ENCODE results near the gene CAMKMT.

The CAMKMT gene

DNA sequence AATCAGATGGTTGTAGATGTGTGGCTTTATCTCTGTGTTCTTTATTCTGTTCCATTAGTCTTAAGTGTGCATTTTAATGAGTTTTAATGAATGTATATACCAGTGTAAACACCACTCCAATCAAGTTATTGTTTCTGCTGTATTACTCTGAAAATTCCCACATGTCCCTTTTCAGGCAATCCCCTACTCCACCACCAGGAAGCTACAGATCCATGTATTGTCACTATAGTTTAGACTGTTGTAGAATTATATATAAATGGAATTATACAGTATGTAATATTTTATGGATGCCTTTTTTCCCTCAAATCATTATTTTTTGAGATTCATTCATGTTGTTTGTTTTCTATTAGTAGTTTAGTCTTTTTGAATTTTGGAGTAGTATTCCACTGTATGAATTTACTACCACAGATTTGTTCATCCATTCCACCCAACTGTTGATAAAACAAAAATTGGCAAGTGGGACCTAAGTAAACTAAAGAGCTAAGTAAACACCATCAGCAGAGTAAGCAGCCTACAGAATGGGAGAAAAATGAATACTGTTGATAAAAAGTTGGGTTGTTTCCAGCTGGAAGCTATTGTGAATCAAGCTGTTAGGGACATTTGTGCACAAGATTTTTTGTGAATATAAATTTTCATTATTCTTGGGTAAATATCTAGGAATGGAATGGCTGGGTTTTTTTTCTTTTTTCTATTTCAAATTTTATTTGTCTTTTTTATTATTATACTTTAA, 262.0 kb downstream of the CAMKMT start:
- Histone ChIP-seq H3K4me3 (ENCODE audit: insufficient read length, low read depth) (no peak overlapping the region), H3K4me1 (ENCODE audit: insufficient read depth, insufficient read length) (no peaks in the 10 kb centered on the region), H3K9ac (ENCODE audit: insufficient read length, low read depth) (no peak overlapping the region), H3K9me3 (ENCODE audit: insufficient read depth, low read length) (no peaks in the 10 kb centered on the region), H3K27me3 (ENCODE audit: insufficient read depth, insufficient read length) (no peaks in the 10 kb centered on the region), H3K36me3 (ENCODE audit: insufficient read depth, insufficient read length, low read length) (no peaks in the 10 kb centered on the region)
- DNase-seq (ENCODE audit: low read depth, low spot score) = no peak
- no peak for TF ChIP-seq YY1 (IDR thresholded peaks at IDR 0.05; ENCODE audit: insufficient read depth, insufficient read length)
- no peak for TF ChIP-seq SUZ12 (IDR thresholded peaks at IDR 0.05; ENCODE audit: extremely low read depth, insufficient read depth, insufficient read length)
- TF ChIP-seq ZNF274 (IDR thresholded peaks at IDR 0.05; ENCODE audit: low read depth, low read length) = no peak

DNA sequence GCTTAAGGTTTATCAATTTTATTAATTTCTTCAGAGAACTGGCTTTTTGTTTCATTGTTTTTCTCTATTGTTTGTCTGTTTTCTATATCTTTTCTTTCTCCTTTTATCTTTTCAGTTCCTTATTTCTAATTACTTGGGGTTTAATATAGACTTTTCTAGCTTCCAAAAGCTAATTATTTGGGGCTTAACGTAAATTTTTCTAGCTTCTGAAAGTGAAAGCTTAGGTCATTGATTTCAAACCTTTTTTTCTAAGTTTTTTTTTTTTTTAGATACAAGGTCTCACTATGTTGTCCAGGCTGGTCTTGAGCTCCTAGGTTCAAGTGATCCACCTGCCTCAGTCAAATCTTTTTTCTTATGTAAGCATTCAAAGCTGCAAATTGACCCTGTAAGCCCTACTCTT, 266.6 kb downstream of the CAMKMT start:
- no peak for DNase-seq (ENCODE audit: low read depth, low spot score)
- Histone ChIP-seq H3K9ac (ENCODE audit: insufficient read length, low read depth) (no peak overlapping the region), H3K9me3 (ENCODE audit: insufficient read depth, low read length) (no peaks in the 10 kb centered on the region), H3K27me3 (ENCODE audit: insufficient read depth, insufficient read length) (no peaks in the 10 kb centered on the region), H3K4me3 (ENCODE audit: insufficient read length, low read depth) (no peak overlapping the region), H3K36me3 (ENCODE audit: insufficient read depth, insufficient read length, low read length) (no peaks in the 10 kb centered on the region), H3K4me1 (ENCODE audit: insufficient read depth, insufficient read length) (no peaks in the 10 kb centered on the region)
- TF ChIP-seq YY1 (IDR thresholded peaks at IDR 0.05; ENCODE audit: insufficient read depth, insufficient read length) (no peak), ZNF274 (IDR thresholded peaks at IDR 0.05; ENCODE audit: low read depth, low read length) (no peak), SUZ12 (IDR thresholded peaks at IDR 0.05; ENCODE audit: extremely low read depth, insufficient read depth, insufficient read length) (no peak)

DNA sequence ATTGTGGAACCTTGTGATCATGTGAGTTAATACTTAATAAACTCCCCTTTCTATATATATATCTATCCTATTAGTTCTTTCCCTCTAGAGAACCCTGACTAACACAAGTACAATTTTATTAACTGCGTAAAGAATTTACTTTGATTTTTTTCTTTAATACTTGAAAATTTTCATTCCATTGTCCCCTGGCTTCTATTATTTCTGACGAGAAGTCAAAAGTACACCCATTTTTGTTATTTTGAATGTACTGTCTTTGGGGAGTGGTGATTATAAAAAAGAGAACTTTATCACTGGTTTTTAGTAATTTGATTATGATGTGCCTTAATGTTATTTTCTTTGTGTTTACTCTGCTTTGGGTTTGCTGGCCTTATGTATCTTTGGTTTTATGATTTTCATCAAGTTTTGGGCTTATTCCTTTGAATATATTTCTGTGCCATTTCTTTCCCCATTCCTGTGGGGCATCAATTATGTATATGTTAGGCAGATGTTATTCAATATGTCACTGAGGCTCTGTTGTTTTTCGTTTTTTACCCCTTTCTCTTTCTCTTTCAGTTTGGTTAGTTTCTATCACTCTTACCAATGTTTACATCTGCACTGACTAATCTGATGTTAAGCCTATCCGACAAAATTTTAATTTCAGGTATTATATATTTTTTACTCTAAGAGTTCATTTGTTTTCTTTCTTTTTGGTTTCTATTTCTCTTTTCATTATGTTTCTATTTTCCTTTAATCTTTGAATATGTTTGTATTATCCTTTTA, 271.4 kb downstream of the CAMKMT start:
- TF ChIP-seq SUZ12 (IDR thresholded peaks at IDR 0.05; ENCODE audit: extremely low read depth, insufficient read depth, insufficient read length) = no peak
- TF ChIP-seq YY1 (IDR thresholded peaks at IDR 0.05; ENCODE audit: insufficient read depth, insufficient read length) = no peak
- no peak for TF ChIP-seq ZNF274 (IDR thresholded peaks at IDR 0.05; ENCODE audit: low read depth, low read length)
- Histone ChIP-seq H3K9ac (ENCODE audit: insufficient read length, low read depth) (no peak overlapping the region), H3K9me3 (ENCODE audit: insufficient read depth, low read length) (no peaks in the 10 kb centered on the region), H3K36me3 (ENCODE audit: insufficient read depth, insufficient read length, low read length) (no peaks in the 10 kb centered on the region), H3K4me1 (ENCODE audit: insufficient read depth, insufficient read length) (no peaks in the 10 kb centered on the region), H3K27me3 (ENCODE audit: insufficient read depth, insufficient read length) (no peaks in the 10 kb centered on the region), H3K4me3 (ENCODE audit: insufficient read length, low read depth) (no peak overlapping the region)
- no peak for DNase-seq (ENCODE audit: low read depth, low spot score)

DNA sequence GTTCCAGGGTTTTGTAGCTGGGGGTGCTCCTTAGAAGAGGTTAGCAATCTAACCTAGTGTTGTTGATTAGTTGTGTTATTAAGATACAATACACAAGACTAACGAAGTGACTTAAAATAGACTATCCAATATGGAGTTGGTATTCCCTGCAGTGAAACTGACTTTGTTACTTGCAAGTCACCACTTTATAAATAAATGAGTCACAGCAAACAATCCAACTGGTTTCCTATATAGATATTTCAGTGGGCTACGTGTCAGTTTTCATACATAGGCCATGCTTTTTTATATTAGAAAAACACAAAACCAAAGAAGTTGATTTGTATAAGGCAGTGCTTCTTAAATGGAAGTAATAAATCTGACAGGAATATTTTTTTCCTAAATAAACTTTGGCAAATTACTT, 274.0 kb downstream of the CAMKMT start:
- Histone ChIP-seq H3K4me3 (ENCODE audit: insufficient read length, low read depth) (no peak overlapping the region), H3K9me3 (ENCODE audit: insufficient read depth, low read length) (no peaks in the 10 kb centered on the region), H3K27me3 (ENCODE audit: insufficient read depth, insufficient read length) (no peaks in the 10 kb centered on the region), H3K36me3 (ENCODE audit: insufficient read depth, insufficient read length, low read length) (no peaks in the 10 kb centered on the region), H3K9ac (ENCODE audit: insufficient read length, low read depth) (no peak overlapping the region), H3K4me1 (ENCODE audit: insufficient read depth, insufficient read length) (no peaks in the 10 kb centered on the region)
- TF ChIP-seq ZNF274 (IDR thresholded peaks at IDR 0.05; ENCODE audit: low read depth, low read length) (no peak), YY1 (IDR thresholded peaks at IDR 0.05; ENCODE audit: insufficient read depth, insufficient read length) (no peak), SUZ12 (IDR thresholded peaks at IDR 0.05; ENCODE audit: extremely low read depth, insufficient read depth, insufficient read length) (no peak)
- no peak for DNase-seq (ENCODE audit: low read depth, low spot score)

DNA sequence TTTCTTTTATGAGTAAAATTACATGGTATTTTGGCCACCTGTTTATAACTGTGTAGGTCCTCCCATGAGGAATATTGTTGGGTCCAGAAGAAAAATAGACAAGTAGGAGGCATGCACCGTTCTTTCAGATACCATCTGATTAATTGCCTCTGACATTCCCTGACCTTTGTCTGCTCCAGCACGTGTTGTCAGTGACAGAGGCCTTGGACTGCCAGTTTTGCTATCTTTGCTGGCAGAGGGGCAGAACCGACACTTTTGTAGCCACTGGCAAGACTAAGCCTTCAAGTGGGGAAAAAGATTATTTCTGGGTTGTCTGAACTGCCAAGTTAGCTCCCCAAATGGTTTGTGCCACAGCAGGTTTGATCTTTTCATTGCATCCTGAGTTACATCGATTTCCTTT, 276.9 kb downstream of the CAMKMT start:
- DNase-seq (ENCODE audit: low read depth, low spot score) = no peak
- Histone ChIP-seq H3K9me3 (ENCODE audit: insufficient read depth, low read length) (no peaks in the 10 kb centered on the region), H3K36me3 (ENCODE audit: insufficient read depth, insufficient read length, low read length) (no peaks in the 10 kb centered on the region), H3K4me3 (ENCODE audit: insufficient read length, low read depth) (no peak overlapping the region), H3K9ac (ENCODE audit: insufficient read length, low read depth) (no peak overlapping the region), H3K27me3 (ENCODE audit: insufficient read depth, insufficient read length) (no peaks in the 10 kb centered on the region), H3K4me1 (ENCODE audit: insufficient read depth, insufficient read length) (no peaks in the 10 kb centered on the region)
- TF ChIP-seq YY1 (IDR thresholded peaks at IDR 0.05; ENCODE audit: insufficient read depth, insufficient read length) (no peak), SUZ12 (IDR thresholded peaks at IDR 0.05; ENCODE audit: extremely low read depth, insufficient read depth, insufficient read length) (no peak)

DNA sequence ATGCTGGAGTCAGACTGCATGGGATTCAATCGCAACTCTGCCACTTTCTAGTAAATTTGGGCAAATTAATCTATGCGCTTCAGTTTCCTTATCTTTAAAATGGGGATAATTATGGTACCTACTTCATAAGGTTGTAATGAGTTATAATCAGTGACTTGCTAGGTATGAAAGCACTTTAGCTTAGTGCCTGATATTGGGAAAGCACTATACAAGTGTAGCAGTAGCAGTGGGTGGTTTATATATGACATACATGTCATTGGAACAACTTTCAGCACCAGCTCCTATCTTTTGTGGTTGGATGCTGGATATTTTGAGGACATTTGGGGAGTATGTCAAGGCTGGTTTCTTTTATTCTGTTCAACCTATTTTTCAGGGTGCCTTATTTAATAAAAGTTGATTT, 277.7 kb downstream of the CAMKMT start:
- H3K9me3 ChIP-seq (ENCODE audit: insufficient read depth, low read length) = no peaks in the 10 kb centered on the region

DNA sequence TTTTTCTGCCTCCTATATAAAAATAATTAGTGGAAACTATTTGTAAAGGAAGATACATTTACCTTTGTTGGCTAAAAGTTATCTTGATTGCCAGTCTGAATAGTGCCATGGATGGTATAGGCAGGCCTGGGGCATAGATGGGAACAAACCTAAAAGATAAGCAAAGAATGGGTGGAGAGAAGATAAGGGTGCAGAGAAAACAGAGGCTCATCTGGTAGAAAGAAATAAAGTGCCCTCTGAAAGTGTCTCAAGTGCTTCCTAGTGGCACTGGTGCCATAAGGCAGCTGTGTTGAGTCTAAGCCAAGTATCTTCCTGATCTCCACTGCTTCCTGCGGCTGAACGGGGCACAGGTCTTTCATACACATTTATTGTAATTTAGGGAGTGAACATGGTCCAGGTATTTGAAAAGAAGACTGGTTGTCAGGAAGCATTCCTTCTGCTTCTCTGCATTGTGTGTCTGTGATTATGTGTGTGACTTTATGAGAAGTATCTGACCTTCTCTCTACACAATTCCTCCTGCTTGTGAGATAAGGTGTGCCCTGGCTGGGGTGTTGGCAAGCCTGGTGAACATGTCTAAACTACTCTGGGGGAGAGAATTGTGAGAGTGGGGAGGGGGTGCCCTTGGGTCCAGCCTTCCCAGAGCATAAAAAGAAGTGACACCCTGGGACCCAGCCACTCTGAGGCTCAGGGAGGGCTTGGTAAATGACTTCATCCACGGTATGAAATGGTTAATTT, 280.5 kb downstream of the CAMKMT start:
- DNase-seq (ENCODE audit: low read depth, low spot score) = no peak
- TF ChIP-seq ZNF274 (IDR thresholded peaks at IDR 0.05; ENCODE audit: low read depth, low read length) = no peak
- TF ChIP-seq SUZ12 (IDR thresholded peaks at IDR 0.05; ENCODE audit: extremely low read depth, insufficient read depth, insufficient read length) = no peak
- no peak for TF ChIP-seq YY1 (IDR thresholded peaks at IDR 0.05; ENCODE audit: insufficient read depth, insufficient read length)
- H3K9ac ChIP-seq (ENCODE audit: insufficient read length, low read depth) = no peak overlapping the region

More for the DNA sequence above, 277.7 kb downstream of the CAMKMT start:
- H3K9ac ChIP-seq (ENCODE audit: insufficient read length, low read depth) = no peak overlapping the region
- TF ChIP-seq ZNF274 (IDR thresholded peaks at IDR 0.05; ENCODE audit: low read depth, low read length) = no peak
- no peak for TF ChIP-seq SUZ12 (IDR thresholded peaks at IDR 0.05; ENCODE audit: extremely low read depth, insufficient read depth, insufficient read length)
- TF ChIP-seq YY1 (IDR thresholded peaks at IDR 0.05; ENCODE audit: insufficient read depth, insufficient read length) = no peak
- DNase-seq (ENCODE audit: low read depth, low spot score) = no peak
- no peak overlapping the region for H3K4me3 ChIP-seq (ENCODE audit: insufficient read length, low read depth)
- H3K4me1 ChIP-seq (ENCODE audit: insufficient read depth, insufficient read length) = no peaks in the 10 kb centered on the region
- no peaks in the 10 kb centered on the region for H3K27me3 ChIP-seq (ENCODE audit: insufficient read depth, insufficient read length)
- H3K36me3 ChIP-seq (ENCODE audit: insufficient read depth, insufficient read length, low read length) = no peaks in the 10 kb centered on the region

More for the DNA sequence above, 280.5 kb downstream of the CAMKMT start:
- H3K36me3 ChIP-seq (ENCODE audit: insufficient read depth, insufficient read length, low read length) = no peaks in the 10 kb centered on the region
- no peaks in the 10 kb centered on the region for H3K9me3 ChIP-seq (ENCODE audit: insufficient read depth, low read length)
- H3K4me3 ChIP-seq (ENCODE audit: insufficient read length, low read depth) = no peak overlapping the region
- no peaks in the 10 kb centered on the region for H3K27me3 ChIP-seq (ENCODE audit: insufficient read depth, insufficient read length)
- no peaks in the 10 kb centered on the region for H3K4me1 ChIP-seq (ENCODE audit: insufficient read depth, insufficient read length)

Data from NT2/D1 (cell line).